ENCODE measurements around the gene LDOC1. TPM values are rescaled to one million over a fixed set of nuclear protein-coding genes. Genes with fewer than 3 reads are reported as not detected.

Gene LDOC1
- 1.4 and 7.4 TPM in 2 replicates for total RNA-seq

GRCh38 chrX:141176586-141177451 is at the start of gene LDOC1:
Gene LDOC1 (minus strand): TSS chrX:141177129. CDS start chrX:141177021, 108 bp downstream.

Other genes starting within 250 kb of the LDOC1 start
- gene SPANXB1, start 174.5 kb downstream of the LDOC1 start, total RNA-seq, result not detected in 2 replicates
- not detected in 2 replicates for gene SPANXC, start 65.4 kb upstream of the LDOC1 start, total RNA-seq